ENCODE results near the gene DPP6. TPM values are rescaled to one million over a fixed set of nuclear protein-coding genes. Genes with fewer than 3 reads are reported as not detected.

DPP6 gene
- total and polyA plus RNA-seq, 9 of the 15 experiments (the other 6 are each of a cell fraction or from before 2014, with no cell fraction given), result not detected

DNA sequence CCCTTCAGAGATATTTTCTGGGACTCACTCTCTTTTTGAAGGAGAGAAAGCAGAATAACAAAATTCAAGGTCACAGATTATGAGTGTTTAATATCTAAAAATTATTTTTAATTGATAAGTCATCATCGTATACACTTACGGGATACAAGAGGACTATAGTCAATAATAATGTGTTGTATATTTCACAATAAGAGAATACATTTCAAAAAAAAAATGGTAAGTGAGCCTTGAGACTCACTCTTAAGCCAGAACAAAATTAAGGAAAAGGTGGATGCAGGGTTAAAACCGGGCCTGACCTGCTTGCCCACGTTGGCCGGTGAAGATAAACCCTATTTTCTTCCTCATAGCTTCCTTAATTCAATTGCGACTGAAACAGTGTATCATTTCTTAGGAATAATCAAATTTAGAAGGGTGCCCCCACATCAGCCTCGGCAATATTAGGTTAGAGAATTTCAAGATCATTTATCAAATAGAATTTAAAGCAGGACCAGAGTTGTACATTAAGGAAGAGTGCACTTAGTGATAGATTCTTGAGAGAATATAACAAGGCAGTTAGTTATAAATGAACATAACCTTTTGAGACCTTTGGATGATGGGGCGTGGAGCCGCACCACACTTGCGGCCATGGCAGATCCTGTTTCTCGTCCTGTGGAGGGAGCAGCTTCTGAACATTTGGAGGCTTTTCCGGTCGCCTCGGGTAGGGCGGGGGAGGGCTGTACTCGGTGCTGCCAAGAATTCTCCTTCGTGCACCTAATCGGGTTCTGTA is 628.9 kb downstream of the DPP6 start (continued):
- TF ChIP-seq YY1 (IDR thresholded peaks at IDR 0.05; ENCODE audit: borderline replicate concordance in 1 of 3, control insufficient read depth in 1 of 3, extremely low read depth in 1 of 3, insufficient read depth in 3 of 3, insufficient read length in 1 of 3, insufficient replicate concordance in 2 of 3, low read depth in 1 of 3, low read length in 2 of 3) (peak; percentile 46 to 96 (median 85)), ZNF644 (tag; IDR thresholded peaks at IDR 0.05; ENCODE audit: low read depth) (0 out of 2 replicates have a peak, but pooled peaks have one; percentile 9), CREB1 (IDR thresholded peaks at IDR 0.05) (0 out of 2 replicates have a peak, but pooled peaks have one; percentile 17), CREB1 (CRISPR knock-in tag; IDR thresholded peaks at IDR 0.05) (no peak), BHLHE40 (IDR thresholded peaks at IDR 0.05; ENCODE audit: low read length) (peak; percentile 18; the same call in 1 of the 2 replicates), CEBPB (tag; IDR thresholded peaks at IDR 0.05) (peak; percentile 84), RBFOX2 (IDR thresholded peaks at IDR 0.05; ENCODE audit: low read depth, low read length) (peak; percentile 82), RBM22 (IDR thresholded peaks at IDR 0.05; ENCODE audit: low read depth, low read length, poor library complexity, severe bottlenecking) (no peak), HDAC2 (IDR thresholded peaks at IDR 0.05) (peak; percentile 37; the same call in 1 of the 2 replicates), KDM1A (IDR thresholded peaks at IDR 0.05) (peak in 1 of 2 experiments; percentile 9; a peak in 1 of 4 replicates), CTBP1 (IDR thresholded peaks at IDR 0.05; ENCODE audit: borderline replicate concordance) (peak; percentile 50; the same call in 1 of the 2 replicates), TBP (optimal IDR thresholded peaks at IDR 0.05; ENCODE audit: low read depth, low read length) (peak; percentile 71), PTTG1 (tag; IDR thresholded peaks at IDR 0.05; ENCODE audit: low read depth) (no peak), SMAD1 (IDR thresholded peaks at IDR 0.05; ENCODE audit: low read depth, low read length, partially characterized antibody) (peak; percentile 50), ZNF583 (CRISPR knock-in tag; IDR thresholded peaks at IDR 0.05) (0 out of 2 replicates have a peak, but pooled peaks have one; percentile 66), SMARCA4 (IDR thresholded peaks at IDR 0.05) (peak; percentile 42; the same call in 1 of the 2 replicates), DNMT1 (IDR thresholded peaks at IDR 0.05) (no peak)
- TF ChIP-seq, protein P1, sequence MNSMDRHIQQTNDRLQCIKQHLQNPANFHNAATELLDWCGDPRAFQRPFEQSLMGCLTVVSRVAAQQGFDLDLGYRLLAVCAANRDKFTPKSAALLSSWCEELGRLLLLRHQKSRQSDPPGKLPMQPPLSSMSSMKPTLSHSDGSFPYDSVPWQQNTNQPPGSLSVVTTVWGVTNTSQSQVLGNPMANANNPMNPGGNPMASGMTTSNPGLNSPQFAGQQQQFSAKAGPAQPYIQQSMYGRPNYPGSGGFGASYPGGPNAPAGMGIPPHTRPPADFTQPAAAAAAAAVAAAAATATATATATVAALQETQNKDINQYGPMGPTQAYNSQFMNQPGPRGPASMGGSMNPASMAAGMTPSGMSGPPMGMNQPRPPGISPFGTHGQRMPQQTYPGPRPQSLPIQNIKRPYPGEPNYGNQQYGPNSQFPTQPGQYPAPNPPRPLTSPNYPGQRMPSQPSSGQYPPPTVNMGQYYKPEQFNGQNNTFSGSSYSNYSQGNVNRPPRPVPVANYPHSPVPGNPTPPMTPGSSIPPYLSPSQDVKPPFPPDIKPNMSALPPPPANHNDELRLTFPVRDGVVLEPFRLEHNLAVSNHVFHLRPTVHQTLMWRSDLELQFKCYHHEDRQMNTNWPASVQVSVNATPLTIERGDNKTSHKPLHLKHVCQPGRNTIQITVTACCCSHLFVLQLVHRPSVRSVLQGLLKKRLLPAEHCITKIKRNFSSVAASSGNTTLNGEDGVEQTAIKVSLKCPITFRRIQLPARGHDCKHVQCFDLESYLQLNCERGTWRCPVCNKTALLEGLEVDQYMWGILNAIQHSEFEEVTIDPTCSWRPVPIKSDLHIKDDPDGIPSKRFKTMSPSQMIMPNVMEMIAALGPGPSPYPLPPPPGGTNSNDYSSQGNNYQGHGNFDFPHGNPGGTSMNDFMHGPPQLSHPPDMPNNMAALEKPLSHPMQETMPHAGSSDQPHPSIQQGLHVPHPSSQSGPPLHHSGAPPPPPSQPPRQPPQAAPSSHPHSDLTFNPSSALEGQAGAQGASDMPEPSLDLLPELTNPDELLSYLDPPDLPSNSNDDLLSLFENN (IDR thresholded peaks at IDR 0.05; ENCODE audit: low read depth in 2 of 2, low read length in 2 of 2), result 0 out of 4 replicates have a peak, but pooled peaks of 1 of the 2 experiments have one; percentile 19
- TF ChIP-seq, protein P2, sequence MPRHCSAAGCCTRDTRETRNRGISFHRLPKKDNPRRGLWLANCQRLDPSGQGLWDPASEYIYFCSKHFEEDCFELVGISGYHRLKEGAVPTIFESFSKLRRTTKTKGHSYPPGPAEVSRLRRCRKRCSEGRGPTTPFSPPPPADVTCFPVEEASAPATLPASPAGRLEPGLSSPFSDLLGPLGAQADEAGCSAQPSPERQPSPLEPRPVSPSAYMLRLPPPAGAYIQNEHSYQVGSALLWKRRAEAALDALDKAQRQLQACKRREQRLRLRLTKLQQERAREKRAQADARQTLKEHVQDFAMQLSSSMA (CRISPR knock-in tag; IDR thresholded peaks at IDR 0.05), result no peak
- TF ChIP-seq, protein P3, sequence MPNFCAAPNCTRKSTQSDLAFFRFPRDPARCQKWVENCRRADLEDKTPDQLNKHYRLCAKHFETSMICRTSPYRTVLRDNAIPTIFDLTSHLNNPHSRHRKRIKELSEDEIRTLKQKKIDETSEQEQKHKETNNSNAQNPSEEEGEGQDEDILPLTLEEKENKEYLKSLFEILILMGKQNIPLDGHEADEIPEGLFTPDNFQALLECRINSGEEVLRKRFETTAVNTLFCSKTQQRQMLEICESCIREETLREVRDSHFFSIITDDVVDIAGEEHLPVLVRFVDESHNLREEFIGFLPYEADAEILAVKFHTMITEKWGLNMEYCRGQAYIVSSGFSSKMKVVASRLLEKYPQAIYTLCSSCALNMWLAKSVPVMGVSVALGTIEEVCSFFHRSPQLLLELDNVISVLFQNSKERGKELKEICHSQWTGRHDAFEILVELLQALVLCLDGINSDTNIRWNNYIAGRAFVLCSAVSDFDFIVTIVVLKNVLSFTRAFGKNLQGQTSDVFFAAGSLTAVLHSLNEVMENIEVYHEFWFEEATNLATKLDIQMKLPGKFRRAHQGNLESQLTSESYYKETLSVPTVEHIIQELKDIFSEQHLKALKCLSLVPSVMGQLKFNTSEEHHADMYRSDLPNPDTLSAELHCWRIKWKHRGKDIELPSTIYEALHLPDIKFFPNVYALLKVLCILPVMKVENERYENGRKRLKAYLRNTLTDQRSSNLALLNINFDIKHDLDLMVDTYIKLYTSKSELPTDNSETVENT (CRISPR knock-in tag; IDR thresholded peaks at IDR 0.05), result 0 out of 2 replicates have a peak, but pooled peaks have one; percentile 28
